BJ (cell line): ENCODE results near the gene TAS2R38. TPM values are rescaled to one million over a fixed set of nuclear protein-coding genes. Genes with fewer than 3 reads are reported as not detected.

ENCODE experiments used
- CTCF ChIA-PET: fragments of 350-600 bp; formaldehyde crosslinking; extraction: SDS; loops from one replicate; lab custom pipeline; 2021; ENCODE audit warnings: antibody characterized with exemption, inconsistent platforms; lab: Yijun Ruan, JAX
- POLR2A ChIA-PET: fragments of 300-600 bp; sonication (Branson Sonifier 250); formaldehyde crosslinking; extraction: SDS; loops from one replicate; lab custom pipeline; 2021; ENCODE audit warnings: antibody characterized with exemption; lab: Charles Lee
- DNase-seq: peaks from one replicate; pipeline ENCODE4 v3.0.0-alpha.2; 2011; ENCODE audit warnings: low read depth
- H3K27me3 ChIP-seq: 2 replicates; pipeline ENCODE4 v1.6.0; 2011; ENCODE audit warnings: low read length; ENCODE audit not compliant: control insufficient read depth, insufficient read depth
- H3K36me3 ChIP-seq: 2 replicates; pipeline ENCODE4 v1.5.1; 2011; ENCODE audit warnings: low read length; ENCODE audit not compliant: control insufficient read depth, insufficient read depth
- H3K4me3 ChIP-seq: 2 replicates; pipeline ENCODE4 v1.5.1; 2011; ENCODE audit warnings: low read depth, mild to moderate bottlenecking, control low read depth, low read length
- polyA plus RNA-seq: library from polyadenylated mRNA; depleted of rRNA; stranded (reverse); fragments of >200 nt; gene quantifications from 2 replicates; pipeline ENCODE4 v1.2.3, GENCODE V29; 2011
- TF ChIP-seq, protein P1 (sequence below): IDR thresholded peaks from 2 replicates; pipeline ENCODE4 v1.5.1; 2011; ENCODE audit warnings: low read depth, mild to moderate bottlenecking, control low read depth, inconsistent platforms, low read length, moderate library complexity; ENCODE audit not compliant: insufficient read depth

Gene TAS2R38
- polyA plus RNA-seq, 1 experiment, result not detected

DNA sequence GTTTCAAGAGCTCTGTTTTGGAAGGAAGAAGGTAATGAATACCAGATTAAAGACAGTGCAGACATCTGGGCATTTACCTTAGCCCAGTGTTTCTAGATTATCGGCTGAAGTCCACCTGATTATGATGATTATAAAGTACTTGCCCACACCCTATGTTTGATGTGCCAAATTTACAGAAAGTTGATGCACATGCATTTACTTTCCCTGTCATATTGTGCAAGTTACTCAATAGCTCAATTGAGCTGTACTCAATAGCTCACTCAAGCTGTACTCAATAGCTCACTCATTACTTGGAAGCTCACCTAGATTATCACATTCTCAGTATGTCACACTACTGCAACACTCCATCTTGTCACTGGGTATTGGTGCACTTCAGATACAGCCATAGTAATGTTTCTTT is 35.6 kb upstream of the TAS2R38 start:
- TF ChIP-seq, protein P1, sequence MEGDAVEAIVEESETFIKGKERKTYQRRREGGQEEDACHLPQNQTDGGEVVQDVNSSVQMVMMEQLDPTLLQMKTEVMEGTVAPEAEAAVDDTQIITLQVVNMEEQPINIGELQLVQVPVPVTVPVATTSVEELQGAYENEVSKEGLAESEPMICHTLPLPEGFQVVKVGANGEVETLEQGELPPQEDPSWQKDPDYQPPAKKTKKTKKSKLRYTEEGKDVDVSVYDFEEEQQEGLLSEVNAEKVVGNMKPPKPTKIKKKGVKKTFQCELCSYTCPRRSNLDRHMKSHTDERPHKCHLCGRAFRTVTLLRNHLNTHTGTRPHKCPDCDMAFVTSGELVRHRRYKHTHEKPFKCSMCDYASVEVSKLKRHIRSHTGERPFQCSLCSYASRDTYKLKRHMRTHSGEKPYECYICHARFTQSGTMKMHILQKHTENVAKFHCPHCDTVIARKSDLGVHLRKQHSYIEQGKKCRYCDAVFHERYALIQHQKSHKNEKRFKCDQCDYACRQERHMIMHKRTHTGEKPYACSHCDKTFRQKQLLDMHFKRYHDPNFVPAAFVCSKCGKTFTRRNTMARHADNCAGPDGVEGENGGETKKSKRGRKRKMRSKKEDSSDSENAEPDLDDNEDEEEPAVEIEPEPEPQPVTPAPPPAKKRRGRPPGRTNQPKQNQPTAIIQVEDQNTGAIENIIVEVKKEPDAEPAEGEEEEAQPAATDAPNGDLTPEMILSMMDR, result no peak
- ChIA-PET CTCF (no interaction called here), POLR2A (no interaction called here)
- no peaks in the 10 kb centered on the region for H3K27me3 ChIP-seq
- no peaks in the 10 kb centered on the region for H3K36me3 ChIP-seq
- H3K4me3 ChIP-seq, result no peak overlapping the region
- no peak for DNase-seq

DNA sequence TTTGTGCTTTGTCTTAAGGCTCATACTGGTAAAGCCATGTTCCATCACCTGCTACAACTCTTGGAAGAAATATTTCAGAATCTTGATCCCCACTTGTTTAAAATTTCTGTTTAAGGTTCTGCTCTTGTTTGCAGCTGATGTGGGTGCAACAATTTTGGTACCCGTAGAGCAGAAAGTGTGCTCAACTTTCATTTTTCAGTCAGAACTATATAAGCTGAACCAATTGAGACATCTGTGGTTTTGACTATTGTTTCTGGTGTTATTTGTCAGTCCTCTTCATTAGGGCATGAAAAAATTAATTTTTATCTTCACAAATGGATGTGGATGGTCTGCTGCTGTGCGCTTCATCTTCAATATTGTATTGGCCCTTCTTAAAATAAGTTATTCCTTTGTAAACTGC is 33.0 kb upstream of the TAS2R38 start:
- CTCF ChIA-PET, result no interaction called here
- H3K4me3 ChIP-seq, result no peak overlapping the region
- POLR2A ChIA-PET, result no interaction called here
- no peaks in the 10 kb centered on the region for H3K27me3 ChIP-seq
- DNase-seq, result no peak
- H3K36me3 ChIP-seq, result no peaks in the 10 kb centered on the region
- TF ChIP-seq, protein P1, result no peak

DNA sequence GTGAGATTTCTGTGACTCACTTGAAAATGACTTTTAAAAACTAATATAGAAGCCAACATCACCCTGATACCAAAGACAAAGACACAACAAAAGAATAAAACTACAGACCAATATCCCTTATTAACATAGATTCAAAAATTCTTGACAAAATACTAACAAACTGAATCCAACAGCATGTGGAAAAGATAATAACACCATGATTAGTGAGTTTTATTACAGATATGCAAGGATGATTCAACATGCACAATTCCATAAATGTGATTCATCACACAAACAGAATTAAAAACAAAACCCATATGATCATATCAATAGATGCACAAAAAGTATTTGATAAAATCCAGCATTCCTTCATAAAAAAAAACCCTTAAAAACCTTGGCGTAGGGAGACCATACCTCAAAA is 28.6 kb upstream of the TAS2R38 start:
- Histone ChIP-seq H3K36me3 (no peaks in the 10 kb centered on the region), H3K4me3 (no peak overlapping the region), H3K27me3 (no peaks in the 10 kb centered on the region)
- ChIA-PET POLR2A (no interaction called here), CTCF (no interaction called here)
- TF ChIP-seq, protein P1, result no peak
- DNase-seq, result no peak

DNA sequence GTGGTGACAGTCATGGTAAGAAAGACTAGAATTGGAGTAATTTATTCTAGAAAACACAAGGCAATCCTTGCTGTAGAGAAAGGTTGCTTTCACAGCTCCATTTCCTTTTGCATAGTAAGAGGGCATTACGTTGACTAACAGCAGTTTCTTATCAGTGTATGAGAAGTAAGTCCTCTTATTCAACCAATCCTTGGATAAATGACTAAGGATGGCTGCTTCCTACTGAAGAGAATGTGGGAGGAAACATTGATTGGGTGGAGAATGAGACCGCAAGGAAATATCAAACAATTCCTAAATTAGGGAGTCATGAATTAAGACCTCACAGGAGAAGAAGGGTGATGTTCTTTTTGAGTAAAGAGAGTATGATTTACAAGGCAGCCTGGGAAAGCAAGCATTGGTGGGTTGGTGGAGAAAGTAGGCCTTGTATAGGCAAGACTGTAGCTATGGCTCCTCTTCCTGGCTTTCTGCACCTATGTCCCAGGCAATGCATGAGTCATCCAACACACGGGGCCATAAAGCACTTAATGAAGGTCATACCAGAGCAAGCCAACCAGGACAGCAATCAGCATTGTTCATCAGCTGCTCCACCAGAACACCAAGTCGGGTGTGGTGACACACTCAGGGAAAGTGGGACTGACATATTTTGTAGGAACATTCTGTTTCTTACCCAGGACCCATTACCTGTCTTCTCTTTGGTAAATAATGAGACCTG is 27.7 kb upstream of the TAS2R38 start:
- H3K36me3 ChIP-seq, result no peaks in the 10 kb centered on the region
- TF ChIP-seq, protein P1, result no peak
- ChIA-PET POLR2A (no interaction called here), CTCF (no interaction called here)
- H3K27me3 ChIP-seq, result no peaks in the 10 kb centered on the region
- no peak overlapping the region for H3K4me3 ChIP-seq
- no peak for DNase-seq

DNA sequence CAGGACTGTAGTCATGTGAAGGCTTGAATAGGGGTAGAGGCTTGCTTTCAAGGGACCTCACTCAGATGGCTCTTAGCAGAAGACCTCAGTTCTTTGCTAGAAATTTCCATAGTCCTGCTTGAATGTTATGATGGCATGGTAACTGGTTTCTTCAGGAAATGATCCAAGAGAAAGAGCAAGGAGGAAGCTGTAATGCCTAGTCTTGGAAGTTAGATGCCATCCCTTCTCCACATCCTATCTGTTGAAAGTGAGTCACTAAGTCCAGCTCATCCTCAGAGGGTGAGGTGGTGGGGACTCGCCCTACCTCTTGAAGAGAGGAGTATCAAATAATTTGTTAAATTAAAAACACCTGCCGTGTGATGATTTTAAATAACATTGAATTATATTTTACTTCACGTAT is 26.7 kb upstream of the TAS2R38 start:
- POLR2A ChIA-PET, result no interaction called here
- H3K27me3 ChIP-seq, result no peaks in the 10 kb centered on the region
- TF ChIP-seq, protein P1, result no peak
- CTCF ChIA-PET, result interaction anchor here (0.7 kb wide), 1 partner anchor 24 kb away, joined by 3 read pairs; no protein-coding TSS in a partner anchor
- H3K4me3 ChIP-seq, result no peak overlapping the region
- no peaks in the 10 kb centered on the region for H3K36me3 ChIP-seq
- DNase-seq, result no peak
